ENCODE results near the gene CFAP97D1.

CFAP97D1 gene

GRCh38 chr17:43830510-43831140, 50.4 kb downstream of the CFAP97D1 start:
- no peak for DNase-seq (ENCODE audit: low read depth)
- Histone ChIP-seq H3K27me3 (replicated peaks; ENCODE audit: control insufficient read depth, insufficient read depth, low read length) (no peaks in the 10 kb centered on the region), H3K4me3 (ENCODE audit: low read length) (no peak overlapping the region), H3K4me1 (ENCODE audit: control insufficient read depth, insufficient read depth, low read length) (peaks cover 18% of the 10 kb centered on the region), H3K9me3 (ENCODE audit: control insufficient read depth, low read length) (no peaks in the 10 kb centered on the region), H3K36me3 (ENCODE audit: control insufficient read depth, insufficient read depth, low read length, severe bottlenecking) (peaks cover 49% of the 10 kb centered on the region), H3K9ac (ENCODE audit: low read length) (no peak overlapping the region)

DNA sequence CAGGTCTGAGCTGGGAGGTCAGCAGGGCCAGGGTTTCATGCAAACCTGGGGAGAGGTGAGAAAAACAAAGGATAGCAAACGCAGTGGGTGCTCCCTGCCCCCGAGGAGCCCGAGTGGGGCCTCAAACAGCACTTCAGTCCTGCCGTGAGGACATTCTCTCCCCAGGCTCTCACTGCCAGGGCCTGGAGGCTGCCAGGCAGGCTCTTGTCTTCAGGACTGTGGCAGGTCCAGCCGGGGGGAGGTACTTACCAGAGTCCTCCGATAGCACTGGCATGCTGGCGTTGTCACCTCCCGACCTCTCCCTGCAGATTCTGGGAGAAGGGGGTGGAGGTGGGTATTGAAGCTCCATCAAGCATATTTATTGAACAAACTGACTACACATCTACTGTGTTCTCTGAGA, 51.4 kb downstream of the CFAP97D1 start:
- Histone ChIP-seq H3K27me3 (replicated peaks; ENCODE audit: control insufficient read depth, insufficient read depth, low read length) (no peaks in the 10 kb centered on the region), H3K4me3 (ENCODE audit: low read length) (peak overlapping the region; percentile 81), H3K36me3 (ENCODE audit: control insufficient read depth, insufficient read depth, low read length, severe bottlenecking) (peaks cover 39% of the 10 kb centered on the region), H3K9ac (ENCODE audit: low read length) (no peak overlapping the region), H3K9me3 (ENCODE audit: control insufficient read depth, low read length) (no peaks in the 10 kb centered on the region), H3K4me1 (ENCODE audit: control insufficient read depth, insufficient read depth, low read length) (peaks cover 18% of the 10 kb centered on the region)
- DNase-seq (ENCODE audit: low read depth) = no peak

GRCh38 chr17:43832168-43832975, 52.1 kb downstream of the CFAP97D1 start:
- peak overlapping the region; percentile 73 for H3K9ac ChIP-seq (ENCODE audit: low read length)
- peak overlapping the region; percentile 81 for H3K4me3 ChIP-seq (ENCODE audit: low read length)
- H3K9me3 ChIP-seq (ENCODE audit: control insufficient read depth, low read length) = no peaks in the 10 kb centered on the region
- H3K36me3 ChIP-seq (ENCODE audit: control insufficient read depth, insufficient read depth, low read length, severe bottlenecking) = peaks cover 39% of the 10 kb centered on the region
- H3K4me1 ChIP-seq (ENCODE audit: control insufficient read depth, insufficient read depth, low read length) = peaks cover 18% of the 10 kb centered on the region
- peak; percentile 84 for DNase-seq (ENCODE audit: low read depth)
- no peaks in the 10 kb centered on the region for H3K27me3 ChIP-seq (replicated peaks; ENCODE audit: control insufficient read depth, insufficient read depth, low read length)

DNA sequence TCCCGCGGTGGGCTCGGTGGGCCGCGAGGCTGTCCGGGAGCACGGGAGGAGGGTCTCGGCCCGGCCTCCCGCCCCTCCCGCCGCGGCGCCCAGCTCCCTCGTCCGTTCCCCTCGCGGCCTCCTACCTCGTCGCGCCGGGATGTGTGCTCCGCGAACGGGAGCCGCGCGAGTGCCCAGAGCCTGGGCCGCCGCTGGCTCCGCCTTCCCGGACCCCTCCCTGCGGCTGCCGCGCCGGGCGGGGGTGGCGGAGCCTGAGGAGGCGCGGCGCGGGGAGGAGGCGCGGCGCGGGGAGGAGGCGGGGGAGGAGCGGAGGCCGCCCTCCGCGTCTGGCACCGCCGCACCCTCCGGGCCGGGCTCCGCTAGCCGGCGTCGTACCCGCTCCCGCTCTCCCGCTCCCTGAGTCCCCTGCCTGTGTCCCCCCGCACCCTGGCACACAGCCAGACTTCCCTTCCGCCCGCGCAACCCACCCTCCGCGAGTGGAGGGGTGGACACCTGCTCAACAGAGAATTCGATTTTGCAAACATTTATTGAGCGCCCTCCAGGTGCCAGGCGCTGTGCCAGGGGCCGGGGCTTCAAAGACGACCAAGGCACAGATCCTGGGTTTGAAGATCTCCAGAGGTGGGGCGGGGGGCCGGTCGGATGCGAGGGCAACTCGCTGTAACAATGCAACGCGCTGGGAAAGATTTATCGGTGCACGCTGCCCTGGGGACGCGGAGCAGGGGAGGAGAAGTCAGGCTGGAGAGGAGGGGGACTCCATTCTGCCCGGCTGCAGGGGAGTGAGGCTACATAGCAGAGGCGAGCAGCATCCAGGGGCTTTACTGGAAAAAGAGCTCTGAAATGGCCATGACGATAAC, 53.0 kb downstream of the CFAP97D1 start, which contains the start of gene MPP3:
TSS of gene MPP3 (minus strand) at position 171 of the 854 bp plus-strand sequence. CDS start 1,240 bp downstream, outside the sequence.
- Histone ChIP-seq H3K9me3 (ENCODE audit: control insufficient read depth, low read length) (no peaks in the 10 kb centered on the region), H3K9ac (ENCODE audit: low read length) (peak within 1 kb of the TSS; percentile 73), H3K4me1 (ENCODE audit: control insufficient read depth, insufficient read depth, low read length) (peaks cover 18% of the 10 kb centered on the region), H3K4me3 (ENCODE audit: low read length) (peak within 1 kb of the TSS; percentile 81), H3K36me3 (ENCODE audit: control insufficient read depth, insufficient read depth, low read length, severe bottlenecking) (peaks cover 31% of the 10 kb centered on the region), H3K27me3 (replicated peaks; ENCODE audit: control insufficient read depth, insufficient read depth, low read length) (no peaks in the 10 kb centered on the region)
- peak; percentile 94 for DNase-seq (ENCODE audit: low read depth)

DNA sequence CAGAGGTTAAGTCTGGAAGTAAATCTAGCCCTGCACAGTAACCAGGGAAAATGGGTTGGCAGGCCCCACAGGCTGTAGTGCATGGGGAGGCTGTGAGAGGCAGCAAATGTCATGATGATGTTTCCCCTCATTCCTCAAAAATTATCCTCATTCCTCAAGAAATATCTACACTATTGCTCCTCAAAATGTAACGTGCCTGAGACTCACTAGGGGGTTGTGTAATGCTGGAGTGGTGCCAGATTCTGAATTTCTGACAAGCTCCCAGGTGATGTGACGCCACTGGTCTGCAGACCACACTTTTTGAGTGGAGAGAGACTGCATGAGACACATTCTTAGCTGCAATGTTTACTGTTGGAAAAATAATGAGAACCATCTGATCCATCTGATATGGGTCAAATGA, 53.9 kb downstream of the CFAP97D1 start:
- H3K36me3 ChIP-seq (ENCODE audit: control insufficient read depth, insufficient read depth, low read length, severe bottlenecking) = peaks cover 22% of the 10 kb centered on the region
- no peaks in the 10 kb centered on the region for H3K9me3 ChIP-seq (ENCODE audit: control insufficient read depth, low read length)
- H3K4me3 ChIP-seq (ENCODE audit: low read length) = peak overlapping the region; percentile 81
- DNase-seq (ENCODE audit: low read depth) = peak; percentile 61
- H3K27me3 ChIP-seq (replicated peaks; ENCODE audit: control insufficient read depth, insufficient read depth, low read length) = no peaks in the 10 kb centered on the region
- H3K4me1 ChIP-seq (ENCODE audit: control insufficient read depth, insufficient read depth, low read length) = peaks cover 18% of the 10 kb centered on the region
- H3K9ac ChIP-seq (ENCODE audit: low read length) = peak overlapping the region; percentile 73
